Measurements from ENCODE around the gene SPRYD7.
"Not testable (repeated sequence)": the region's sequence is repeated elsewhere in the genome, so short reads cannot be mapped to it uniquely, and the experiment has no call there.

The SPRYD7 gene

DNA sequence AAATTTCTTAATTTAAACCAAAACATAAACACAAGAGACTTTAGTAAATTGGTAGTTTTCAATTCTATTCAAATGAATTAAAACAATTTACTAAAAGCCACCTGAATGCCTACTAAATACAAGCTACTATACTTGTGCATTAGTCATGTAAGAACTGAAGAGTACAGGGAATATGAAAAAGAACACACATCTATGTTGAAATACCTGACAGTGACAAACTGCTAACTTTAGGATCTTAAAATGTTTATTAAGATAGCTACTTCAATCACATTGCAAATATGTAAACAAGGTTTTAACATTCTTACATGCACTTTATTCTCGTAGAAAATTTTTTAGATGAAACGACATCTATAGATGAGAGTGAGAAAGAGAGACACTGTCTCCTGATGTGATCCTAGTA lies 4.1 kb downstream of the SPRYD7 start:
- DNase-seq = no peak

DNA sequence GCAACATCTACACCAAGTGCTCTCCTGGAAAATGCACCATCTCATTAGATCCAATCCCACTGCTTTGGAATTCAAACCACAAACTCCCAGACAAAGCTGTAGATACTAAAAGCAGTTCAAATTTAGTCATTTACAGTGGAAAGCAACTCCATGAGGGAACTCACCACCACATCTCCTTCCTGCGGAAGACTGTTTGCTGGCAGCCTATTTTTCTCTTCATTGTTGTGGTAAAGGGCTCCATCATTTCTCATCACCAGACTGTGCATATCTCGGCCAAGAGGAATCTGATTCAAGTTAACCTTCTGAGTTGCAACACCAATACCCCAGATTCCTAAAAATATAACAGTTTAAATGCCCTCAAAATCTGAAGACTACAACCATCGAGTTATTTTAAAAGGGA lies 8.4 kb downstream of the SPRYD7 start:
- no peak for DNase-seq

DNA sequence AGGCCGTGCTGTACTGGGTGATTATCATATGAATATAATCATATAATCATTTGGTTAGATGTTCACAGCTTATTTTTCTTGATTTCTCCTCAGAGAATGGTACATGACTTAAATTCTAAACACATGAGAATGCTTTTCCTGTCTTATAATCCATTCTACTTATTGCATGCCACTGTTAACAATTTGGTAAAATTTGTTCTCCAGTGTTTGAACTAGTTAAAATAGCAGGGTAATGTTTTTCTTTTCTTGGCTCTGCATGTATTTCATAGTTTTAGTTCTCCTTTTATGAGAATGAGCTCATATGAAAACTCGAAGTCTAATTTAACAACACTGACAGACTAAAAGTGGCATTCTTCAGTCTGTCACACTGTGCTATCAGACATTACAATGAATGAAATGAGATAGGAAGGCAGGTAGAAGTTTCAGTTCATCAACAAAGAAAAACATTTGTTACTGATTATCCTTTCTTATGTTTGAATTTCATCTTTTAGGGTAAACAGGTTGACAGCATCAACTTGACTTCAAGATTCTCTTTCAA lies 10.2 kb downstream of the SPRYD7 start:
- DNase-seq = no peak

DNA sequence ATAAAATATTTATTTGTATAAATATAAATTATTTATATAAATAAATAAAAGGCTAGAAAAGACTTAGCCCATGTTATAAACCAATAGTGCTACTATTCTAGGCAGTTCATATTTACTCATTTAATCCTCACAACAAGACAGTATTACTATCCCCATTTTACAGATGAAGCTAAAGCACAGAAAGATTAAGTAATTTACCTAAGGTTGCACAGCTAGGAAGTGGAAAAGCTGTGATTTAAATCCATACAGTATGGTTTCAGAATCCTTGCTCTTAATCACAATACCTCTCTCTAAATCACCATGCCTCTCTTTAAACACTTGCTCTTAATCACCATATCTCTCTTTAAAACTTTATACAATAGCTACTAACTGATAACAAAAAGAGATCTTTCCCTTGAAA lies 13.8 kb downstream of the SPRYD7 start:
- DNase-seq = no peak

DNA sequence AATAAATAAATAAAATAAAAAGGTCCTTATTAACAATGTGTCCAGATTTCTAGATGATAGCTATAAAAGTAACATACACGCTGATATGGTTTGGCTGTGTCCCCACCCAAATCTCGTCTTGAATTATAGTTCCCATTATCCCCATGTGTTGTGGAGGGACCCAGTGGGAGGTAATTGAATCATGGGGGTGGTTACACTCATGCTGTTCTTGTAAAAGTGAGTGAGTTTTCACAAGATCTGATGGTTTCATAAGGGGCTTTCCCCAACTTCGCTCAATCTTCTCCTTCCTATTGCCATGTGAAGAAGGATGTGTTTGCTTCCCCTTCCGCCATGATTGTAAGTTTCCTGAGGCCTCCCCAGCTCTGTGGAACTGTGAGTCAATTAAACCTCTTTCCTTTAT lies 15.2 kb downstream of the SPRYD7 start:
- not testable (repeated sequence) for DNase-seq

DNA sequence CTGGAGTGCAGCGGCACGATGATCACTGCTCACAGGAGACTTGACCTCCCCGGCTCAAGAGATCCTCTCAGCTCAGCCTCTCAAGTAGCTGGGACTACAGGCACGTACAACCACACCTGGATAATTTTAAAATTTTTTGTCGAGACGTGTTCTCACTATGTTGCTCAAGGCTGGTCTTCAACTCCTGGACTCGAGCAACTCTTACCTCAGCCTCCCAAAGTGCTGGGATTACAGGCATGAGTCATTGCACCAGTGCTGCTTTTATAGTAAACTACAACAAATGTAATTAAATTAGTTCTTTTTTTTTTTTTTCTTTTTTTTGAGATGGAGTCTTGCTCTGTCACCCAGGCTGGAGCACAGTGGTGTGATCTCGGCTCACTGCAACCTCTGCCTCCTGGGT lies 18.0 kb downstream of the SPRYD7 start:
- DNase-seq = not testable (repeated sequence)

DNA sequence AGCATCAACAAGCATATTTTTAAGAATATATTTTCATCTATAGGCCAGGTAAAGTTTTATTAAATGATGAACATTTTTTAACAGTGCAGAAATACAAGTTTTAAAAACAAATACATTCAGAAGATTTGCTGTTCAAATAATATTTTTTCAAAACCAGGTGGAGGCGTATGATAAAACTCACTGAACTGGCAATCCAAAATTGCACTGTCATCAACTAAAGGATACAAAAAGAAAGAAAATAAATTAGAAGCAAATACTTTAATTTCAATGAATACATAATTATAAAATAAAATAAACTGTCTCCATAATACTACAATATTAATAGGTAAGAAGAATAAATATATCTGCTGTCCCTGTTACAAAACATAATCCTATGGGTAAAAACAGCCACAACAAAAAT lies 21.2 kb downstream of the SPRYD7 start:
- DNase-seq = no peak

DNA sequence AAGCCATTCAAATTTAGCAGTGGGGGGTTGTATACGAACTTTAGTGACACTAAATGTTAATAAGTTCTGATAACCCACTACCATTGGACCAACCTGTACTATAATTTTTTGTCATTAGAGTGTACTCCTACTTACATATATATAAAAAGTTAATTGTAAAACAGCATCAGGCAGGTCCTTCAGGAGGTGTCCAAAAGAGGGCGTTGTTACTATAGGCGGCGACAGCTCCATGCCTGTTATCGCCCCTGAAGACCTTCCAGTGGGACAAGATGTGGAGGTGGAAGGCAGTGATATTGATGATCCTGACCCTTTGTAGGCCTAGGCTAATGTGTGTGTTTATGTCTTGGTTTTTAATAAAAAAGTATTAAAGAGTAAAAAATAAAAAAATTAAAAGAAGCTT lies 27.5 kb downstream of the SPRYD7 start:
- no peak for DNase-seq

DNA sequence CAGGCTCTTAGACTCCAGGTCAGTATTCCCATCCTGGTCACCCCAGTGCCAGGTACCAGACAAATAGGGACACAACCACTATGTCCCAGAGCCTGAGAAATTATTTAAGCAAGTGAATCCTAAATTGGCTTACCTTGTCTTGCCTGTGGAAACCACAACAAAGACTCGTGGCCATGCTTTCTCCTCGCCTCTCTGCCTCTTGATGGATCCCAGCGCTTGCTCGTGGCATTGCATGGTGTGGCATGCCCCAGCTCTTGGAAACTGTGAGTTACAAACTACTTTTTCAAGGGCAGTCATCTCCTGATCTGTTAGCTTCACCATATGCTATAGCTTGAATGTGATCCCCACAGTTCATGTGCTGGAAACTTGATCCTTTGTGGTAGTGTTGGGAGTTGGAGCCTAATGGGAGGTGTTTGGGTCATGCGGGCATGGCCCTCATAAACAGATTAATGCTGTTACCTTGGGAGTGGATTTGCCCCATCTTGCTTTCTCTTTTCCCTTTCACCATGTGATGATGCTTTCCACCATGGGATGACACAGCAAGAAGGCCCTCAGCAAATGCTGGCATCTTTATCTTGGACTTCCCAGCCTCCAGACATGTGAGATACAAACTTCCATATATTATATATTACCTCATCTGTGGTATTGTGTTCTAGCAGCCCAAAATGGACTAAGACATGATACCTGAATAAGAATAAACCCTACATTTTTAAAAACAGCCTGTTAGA lies 31.2 kb downstream of the SPRYD7 start:
- DNase-seq = no peak

DNA sequence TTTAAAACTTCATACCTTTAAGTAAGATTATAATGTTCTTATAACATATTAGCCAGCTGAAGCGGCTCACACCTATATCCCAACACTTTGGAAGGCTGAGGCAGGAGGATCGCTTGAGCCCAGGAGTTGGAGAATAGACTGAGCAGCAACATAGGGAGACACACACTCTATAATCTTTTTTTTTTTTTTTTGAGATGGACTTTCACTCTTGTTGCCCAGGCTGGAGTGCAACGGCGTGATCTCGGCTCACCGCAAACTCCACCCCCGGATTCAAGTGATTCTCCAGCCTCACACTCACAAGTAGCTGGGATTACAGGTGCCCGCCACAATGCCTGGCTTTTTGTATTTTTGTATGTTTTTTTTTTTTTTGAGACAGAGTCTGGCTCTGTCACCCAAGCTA lies 37.3 kb downstream of the SPRYD7 start:
- DNase-seq = no peak

DNA sequence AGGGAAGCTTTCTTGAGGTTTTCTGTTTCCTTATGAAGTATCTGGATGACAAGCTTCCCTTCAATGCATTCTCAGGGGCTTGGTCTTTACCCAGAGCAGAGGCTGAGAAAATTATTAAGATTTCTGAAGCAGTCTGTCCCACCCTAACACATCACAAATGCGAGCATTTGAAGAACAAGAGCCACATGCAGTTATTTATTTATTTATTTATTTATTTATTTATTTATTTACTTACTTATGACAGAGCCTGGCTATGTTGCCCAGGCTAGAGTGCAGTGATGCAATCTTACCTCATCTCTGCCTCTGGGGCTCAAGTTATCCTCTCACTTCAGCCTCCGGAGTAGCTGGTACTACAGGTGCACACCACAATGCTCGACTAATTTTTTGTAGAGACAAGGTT lies 38.4 kb downstream of the SPRYD7 start:
- DNase-seq = no peak

DNA sequence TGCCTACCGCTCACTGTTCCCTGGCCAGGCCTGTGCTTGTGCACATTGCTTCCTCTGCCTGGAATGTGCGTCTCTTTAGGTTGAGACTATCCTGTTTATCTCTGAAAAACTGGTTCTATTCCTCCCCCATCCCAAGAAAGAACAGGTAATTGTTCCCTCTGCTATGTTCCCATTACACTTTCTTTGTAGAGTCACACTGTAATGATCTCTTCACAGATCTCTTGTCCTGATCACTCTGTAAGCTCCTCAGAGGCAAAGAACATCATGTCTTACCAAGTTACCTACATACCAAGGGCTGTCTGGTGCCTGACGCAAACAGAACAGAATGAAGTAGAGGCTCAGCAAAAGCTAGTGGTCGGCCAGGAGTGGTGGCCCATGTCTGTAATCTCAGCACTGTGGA lies 40.3 kb downstream of the SPRYD7 start:
- DNase-seq = no peak

DNA sequence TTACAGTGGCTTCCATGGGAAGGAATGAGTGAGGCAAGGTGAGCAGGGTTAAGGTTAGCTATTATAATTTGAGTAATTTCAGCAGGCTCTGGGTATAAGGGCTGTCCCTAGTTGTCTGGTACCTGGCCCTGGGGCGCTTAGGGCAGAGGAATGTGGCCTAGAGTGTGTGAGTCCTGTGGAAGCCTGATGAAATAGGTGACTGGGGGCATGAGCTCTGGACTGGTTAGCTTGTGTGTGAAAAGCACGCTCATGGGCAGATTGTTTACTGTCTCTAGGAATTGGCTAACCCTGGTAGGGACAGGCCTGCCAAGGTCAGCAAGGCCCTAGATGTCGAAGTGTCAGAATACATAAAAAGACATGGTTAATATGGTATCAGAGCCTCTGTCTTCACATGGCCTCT lies 42.5 kb downstream of the SPRYD7 start:
- no peak for DNase-seq

DNA sequence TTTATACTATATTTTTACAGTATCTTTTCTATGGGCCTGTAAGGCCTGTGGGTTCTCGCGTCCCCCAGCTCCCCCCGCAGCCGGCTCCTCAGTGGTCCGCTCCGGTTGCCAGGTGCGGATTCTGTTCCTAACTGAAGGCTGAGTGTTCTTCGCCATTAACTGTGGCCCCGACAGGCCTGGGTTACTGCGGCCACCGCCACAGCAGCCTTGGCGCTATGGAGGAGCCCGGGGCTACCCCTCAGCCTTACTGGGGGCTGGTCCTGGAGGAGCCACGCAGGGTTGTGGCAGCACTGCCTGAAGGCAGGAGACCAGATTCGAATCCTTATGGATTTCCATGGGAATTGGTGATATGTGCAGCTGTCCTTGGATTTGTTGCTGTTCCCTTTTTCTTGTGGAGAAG lies 45.8 kb downstream of the SPRYD7 start:
- DNase-seq = no peak

DNA sequence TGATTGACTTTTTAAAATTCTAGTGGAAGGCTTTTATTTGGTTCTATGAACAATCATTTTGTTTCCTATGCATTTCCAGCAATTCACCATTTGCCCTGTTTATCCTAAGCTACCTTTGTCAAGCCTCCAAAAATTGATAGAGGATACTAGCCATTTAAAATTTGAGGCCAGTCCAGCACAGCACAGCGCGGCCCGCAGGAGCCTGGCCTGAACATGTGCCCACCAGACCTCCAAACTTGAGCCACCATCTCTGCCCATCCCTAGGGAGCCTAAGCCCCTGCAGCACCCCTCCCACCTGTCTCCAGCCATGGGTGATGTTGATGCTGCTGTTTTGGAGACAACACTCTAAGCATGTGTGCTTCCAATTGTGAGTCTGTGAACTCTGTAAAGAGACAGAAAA lies 57.5 kb downstream of the SPRYD7 start:
- DNase-seq = no peak

DNA sequence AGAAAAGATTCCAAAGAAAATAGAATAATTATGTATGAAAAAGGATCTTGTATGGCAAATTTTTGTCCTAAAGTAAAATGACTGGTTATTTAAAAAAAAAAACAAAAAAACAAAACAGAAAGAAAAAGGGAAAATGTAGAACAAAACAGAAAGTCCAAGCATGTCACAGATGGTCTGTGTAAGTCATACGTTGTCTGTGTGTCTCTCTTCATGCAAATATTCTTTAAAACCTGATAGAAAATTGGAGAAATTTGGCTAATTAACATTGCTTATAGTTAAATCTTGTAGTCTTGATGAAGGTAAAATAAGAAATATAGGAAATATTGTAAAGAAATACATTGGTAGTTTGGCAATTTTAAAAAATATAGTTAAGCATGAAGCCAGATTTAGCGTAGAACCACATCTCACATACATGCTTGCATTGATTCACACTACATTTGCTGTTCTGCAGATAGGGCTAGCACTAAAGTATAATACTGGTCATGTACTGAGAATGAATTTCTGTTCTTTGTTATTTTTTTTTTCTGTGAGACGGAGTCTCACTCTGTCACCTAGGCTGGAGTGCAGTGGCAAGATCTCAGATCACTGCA lies 58.4 kb downstream of the SPRYD7 start:
- DNase-seq = no peak

DNA sequence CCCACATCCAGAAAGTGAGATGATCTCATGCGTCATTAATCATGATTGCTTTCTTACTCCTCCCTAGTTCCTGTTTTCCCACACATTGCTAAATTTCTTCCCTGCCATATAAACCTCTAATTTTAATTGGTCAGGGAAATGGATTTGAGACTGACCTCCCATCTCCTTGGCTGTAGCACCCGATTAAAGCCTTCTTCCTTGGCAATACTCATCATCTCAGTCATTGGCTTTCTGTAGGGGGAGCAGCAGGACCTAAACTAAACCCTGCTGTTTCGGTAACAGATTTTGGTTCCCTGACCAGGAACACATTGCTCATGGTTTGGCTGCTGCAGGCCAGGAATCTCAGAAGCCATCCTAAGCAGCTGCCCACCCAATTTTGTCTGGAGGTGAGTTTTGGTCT lies 61.7 kb downstream of the SPRYD7 start:
- DNase-seq = no peak

DNA sequence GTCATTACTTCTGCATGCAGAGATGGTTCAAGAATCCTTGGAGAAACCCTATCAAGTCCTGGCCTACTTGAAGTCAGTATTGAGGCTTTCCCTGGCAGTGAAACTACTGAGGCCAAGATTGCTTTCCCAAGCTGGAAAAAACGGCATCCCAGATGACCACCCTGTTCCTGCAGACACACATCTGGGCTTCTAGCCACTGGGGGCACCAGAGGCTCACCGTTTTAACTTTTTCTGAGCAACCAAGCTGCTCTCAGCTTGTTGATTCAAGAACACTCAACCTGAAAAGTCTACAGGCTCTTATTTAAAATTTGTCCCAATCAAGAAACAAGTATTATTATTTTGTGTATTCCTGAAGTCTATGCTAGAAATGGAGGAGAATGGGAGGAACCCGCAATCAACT lies 66.6 kb downstream of the SPRYD7 start:
- DNase-seq = no peak

DNA sequence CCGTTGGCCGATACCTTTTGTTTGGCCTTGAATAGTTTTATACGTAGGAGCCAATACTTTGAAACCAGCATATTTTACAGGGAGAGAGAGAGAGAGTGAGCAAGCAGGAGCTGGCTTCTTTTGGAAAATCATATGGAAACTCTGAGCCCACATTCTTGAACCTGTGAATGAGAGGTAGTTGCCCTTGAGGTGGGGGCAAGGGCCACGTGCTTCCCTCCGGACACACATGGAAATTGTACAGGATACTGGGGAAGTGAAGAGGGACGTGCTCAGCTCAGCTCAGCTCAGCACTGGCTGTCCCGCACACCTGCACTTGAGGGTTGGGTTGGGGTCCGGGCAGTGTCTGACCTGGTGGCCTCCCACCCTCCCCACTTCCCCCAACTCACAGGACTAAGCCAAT lies 68.3 kb downstream of the SPRYD7 start:
- no peak for DNase-seq

DNA sequence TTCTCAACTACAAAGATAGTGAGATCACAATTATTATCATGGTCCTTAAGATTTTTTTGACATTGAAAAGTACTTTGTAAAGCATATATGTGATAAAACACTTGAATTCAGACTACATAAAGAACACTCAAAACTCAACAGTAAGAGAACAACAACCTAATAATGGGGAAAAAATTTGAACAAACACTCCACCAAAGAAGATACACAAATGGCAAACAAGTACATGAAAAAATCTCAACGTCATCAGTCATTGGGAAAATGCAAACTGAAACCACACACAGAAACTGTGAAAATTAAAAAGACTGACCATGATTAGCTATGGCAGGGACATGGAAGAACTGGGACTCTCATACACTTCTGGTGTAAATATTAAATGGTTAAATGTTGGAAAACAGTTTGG lies 70.9 kb downstream of the SPRYD7 start:
- no peak for DNase-seq

DNA sequence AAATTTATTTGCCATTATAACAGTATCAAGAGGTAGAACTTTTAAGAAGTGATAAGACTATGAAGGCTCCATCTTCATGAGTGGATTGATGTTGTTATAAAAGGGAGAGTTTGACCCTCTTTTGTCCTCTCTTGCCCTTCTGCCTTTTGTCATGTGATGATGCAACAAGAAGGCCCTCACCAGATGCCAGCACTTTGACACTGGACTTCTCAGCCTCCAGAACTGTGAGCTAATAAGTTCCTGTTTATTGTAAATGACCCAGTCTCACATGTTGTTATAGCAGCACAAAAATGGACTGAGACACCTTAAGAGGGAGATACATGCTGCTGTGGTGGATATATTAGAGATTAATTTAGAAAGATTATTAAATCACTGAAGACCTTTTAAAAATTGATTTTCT lies 71.6 kb downstream of the SPRYD7 start:
- no peak for DNase-seq
